Esophagus muscularis mucosa (tissue), 3 donors: Measurements from ENCODE around the gene THRB.

Experiments
- POLR2A ChIP-seq: fragments of 450-650 bp; IDR thresholded peaks from one replicate; pipeline ENCODE4 v1.6.1; 2017; ENCODE audit warnings: antibody characterized with exemption, moderate library complexity, mild to moderate bottlenecking, low read depth
- TF ChIP-seq, protein P1 (sequence below), 3 experiments: fragments of 200-600 bp in 2 of 3; fragments of 450-650 bp in 1 of 3; sonication (generic) in 2 of 3; IDR thresholded peaks; one replicate each; pipeline ENCODE4 v1.5.1; 2017 to 2019; ENCODE audit warnings: antibody characterized with exemption in 3 of 3, mild to moderate bottlenecking in 2 of 3, moderate library complexity in 1 of 3

DNA sequence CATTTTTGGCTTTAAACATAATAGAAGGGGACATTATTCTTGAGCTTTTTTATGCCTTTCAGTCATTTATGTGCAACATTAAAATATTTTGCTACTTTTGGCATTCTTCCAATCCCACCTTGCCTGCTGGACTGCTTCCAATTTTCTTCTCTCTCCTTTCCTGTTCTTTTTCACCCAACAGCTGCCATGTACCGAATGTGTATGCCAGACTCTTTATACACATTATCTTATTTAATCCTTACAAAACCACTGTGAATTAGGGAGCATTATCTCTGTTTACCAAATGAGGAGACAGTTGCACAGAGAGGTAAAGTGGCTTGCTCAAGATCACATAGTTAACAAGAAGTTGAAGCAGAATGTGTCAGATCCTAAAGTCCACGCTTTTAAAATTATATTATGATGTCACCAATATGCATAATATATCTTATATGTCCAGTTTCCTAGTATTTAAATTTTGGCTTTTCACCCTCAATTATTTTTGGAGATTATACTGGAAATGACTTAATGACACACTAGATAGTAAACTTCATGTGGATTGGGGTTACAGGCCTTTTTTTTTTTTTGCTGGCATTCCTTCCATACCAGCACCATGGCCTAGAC is 231.5 kb downstream of the THRB start:
- TF ChIP-seq, protein P1, sequence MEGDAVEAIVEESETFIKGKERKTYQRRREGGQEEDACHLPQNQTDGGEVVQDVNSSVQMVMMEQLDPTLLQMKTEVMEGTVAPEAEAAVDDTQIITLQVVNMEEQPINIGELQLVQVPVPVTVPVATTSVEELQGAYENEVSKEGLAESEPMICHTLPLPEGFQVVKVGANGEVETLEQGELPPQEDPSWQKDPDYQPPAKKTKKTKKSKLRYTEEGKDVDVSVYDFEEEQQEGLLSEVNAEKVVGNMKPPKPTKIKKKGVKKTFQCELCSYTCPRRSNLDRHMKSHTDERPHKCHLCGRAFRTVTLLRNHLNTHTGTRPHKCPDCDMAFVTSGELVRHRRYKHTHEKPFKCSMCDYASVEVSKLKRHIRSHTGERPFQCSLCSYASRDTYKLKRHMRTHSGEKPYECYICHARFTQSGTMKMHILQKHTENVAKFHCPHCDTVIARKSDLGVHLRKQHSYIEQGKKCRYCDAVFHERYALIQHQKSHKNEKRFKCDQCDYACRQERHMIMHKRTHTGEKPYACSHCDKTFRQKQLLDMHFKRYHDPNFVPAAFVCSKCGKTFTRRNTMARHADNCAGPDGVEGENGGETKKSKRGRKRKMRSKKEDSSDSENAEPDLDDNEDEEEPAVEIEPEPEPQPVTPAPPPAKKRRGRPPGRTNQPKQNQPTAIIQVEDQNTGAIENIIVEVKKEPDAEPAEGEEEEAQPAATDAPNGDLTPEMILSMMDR (IDR thresholded peaks at IDR 0.05) = no peak
- TF ChIP-seq POLR2A = no peak
